Upper lobe of left lung (tissue), 4 donors: ENCODE data around the gene UNC5C.

Source experiments
- EP300 ChIP-seq, 4 donors: sonication (generic); formaldehyde crosslinking; IDR thresholded peaks; one replicate each; pipeline ENCODE4 v1.5.1; 2017; ENCODE audit warnings: antibody characterized with exemption in 4 of 4, control low read depth in 2 of 4
- POLR2A ChIP-seq, 4 donors: fragments of 450-650 bp; IDR thresholded peaks; one replicate each; pipeline ENCODE4 v1.5.1; 2016 to 2017; ENCODE audit warnings: antibody characterized with exemption in 4 of 4, mild to moderate bottlenecking in 2 of 4
- POLR2AphosphoS5 ChIP-seq, 2 donors: sonication (generic); formaldehyde crosslinking; IDR thresholded peaks; one replicate each; pipeline ENCODE4 v1.5.1; 2017; ENCODE audit warnings: antibody characterized with exemption in 2 of 2
- TF ChIP-seq, protein P1 (sequence below), 6 experiments: fragments of 450-650 bp in 4 of 6; fragments of 200-600 bp in 2 of 6; sonication (generic) in 2 of 6; IDR thresholded peaks; one replicate each; pipeline ENCODE4 v1.5.1; 2016 to 2019; ENCODE audit warnings: antibody characterized with exemption in 6 of 6

DNA sequence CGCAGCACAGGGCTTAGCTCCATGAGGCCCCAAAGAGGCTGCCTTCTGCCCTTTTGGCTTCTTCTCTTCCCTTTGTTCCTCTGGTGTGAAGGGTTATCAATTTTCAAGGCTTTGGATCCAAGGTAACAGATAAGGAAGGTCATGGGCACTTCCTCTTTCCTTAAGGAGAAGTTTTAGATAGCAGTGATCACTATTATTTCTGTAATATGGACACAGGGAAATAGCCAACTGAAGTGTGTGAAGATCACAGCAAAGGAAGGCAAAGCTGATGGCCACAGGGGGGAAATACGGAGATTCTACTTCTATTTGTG is 366.8 kb downstream of the UNC5C start:
- TF ChIP-seq, protein P1, sequence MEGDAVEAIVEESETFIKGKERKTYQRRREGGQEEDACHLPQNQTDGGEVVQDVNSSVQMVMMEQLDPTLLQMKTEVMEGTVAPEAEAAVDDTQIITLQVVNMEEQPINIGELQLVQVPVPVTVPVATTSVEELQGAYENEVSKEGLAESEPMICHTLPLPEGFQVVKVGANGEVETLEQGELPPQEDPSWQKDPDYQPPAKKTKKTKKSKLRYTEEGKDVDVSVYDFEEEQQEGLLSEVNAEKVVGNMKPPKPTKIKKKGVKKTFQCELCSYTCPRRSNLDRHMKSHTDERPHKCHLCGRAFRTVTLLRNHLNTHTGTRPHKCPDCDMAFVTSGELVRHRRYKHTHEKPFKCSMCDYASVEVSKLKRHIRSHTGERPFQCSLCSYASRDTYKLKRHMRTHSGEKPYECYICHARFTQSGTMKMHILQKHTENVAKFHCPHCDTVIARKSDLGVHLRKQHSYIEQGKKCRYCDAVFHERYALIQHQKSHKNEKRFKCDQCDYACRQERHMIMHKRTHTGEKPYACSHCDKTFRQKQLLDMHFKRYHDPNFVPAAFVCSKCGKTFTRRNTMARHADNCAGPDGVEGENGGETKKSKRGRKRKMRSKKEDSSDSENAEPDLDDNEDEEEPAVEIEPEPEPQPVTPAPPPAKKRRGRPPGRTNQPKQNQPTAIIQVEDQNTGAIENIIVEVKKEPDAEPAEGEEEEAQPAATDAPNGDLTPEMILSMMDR (IDR thresholded peaks at IDR 0.05): no peak
- TF ChIP-seq POLR2A (IDR thresholded peaks at IDR 0.05) (no peak), POLR2AphosphoS5 (IDR thresholded peaks at IDR 0.05) (no peak), EP300 (IDR thresholded peaks at IDR 0.05) (no peak)
